ENCODE data around the gene EFNA5.
"Not testable (repeated sequence)": the region's sequence is repeated elsewhere in the genome, so short reads cannot be mapped to it uniquely, and the experiment has no call there.

The EFNA5 gene

GRCh38 chr5:107505763-107506534, 164.8 kb downstream of the EFNA5 start:
- peaks cover 11% of the 10 kb centered on the region; the same call in 1 of the 2 replicates for H3K36me3 ChIP-seq (ENCODE audit: insufficient read depth, low read length)
- no peak overlapping the region for H2AFZ ChIP-seq (ENCODE audit: low read length, unreplicated experiment)
- H3K4me1 ChIP-seq (ENCODE audit: control insufficient read depth, insufficient read depth, low read length, unreplicated experiment) = peaks cover 8% of the 10 kb centered on the region
- peaks cover 5% of the 10 kb centered on the region for H3K79me2 ChIP-seq (ENCODE audit: control insufficient read depth, insufficient read depth, low read length, unreplicated experiment)
- H3K4me3 ChIP-seq (ENCODE audit: low read depth, low read length) = no peak overlapping the region
- H3K27me3 ChIP-seq (ENCODE audit: insufficient read depth, low read length) = no peaks in the 10 kb centered on the region
- no peak overlapping the region for H3K27ac ChIP-seq (ENCODE audit: low read depth, low read length)

- Histone ChIP-seq H3K79me2 (ENCODE audit: control insufficient read depth, insufficient read depth, low read length, unreplicated experiment) (peaks cover 5% of the 10 kb centered on the region), H3K27ac (ENCODE audit: low read depth, low read length) (no peak overlapping the region), H2AFZ (ENCODE audit: low read length, unreplicated experiment) (no peak overlapping the region), H3K4me3 (ENCODE audit: low read depth, low read length) (no peak overlapping the region), H3K4me1 (ENCODE audit: control insufficient read depth, insufficient read depth, low read length, unreplicated experiment) (peaks cover 8% of the 10 kb centered on the region), H3K36me3 (ENCODE audit: insufficient read depth, low read length) (peaks cover 11% of the 10 kb centered on the region; the same call in 1 of the 2 replicates), H3K27me3 (ENCODE audit: insufficient read depth, low read length) (no peaks in the 10 kb centered on the region)
These were observed 166.3 kb downstream of the EFNA5 start for GRCh38 chr5:107504424-107504823.

- H3K4me3 ChIP-seq (ENCODE audit: low read depth, low read length) = no peak overlapping the region
- peaks cover 8% of the 10 kb centered on the region for H3K4me1 ChIP-seq (ENCODE audit: control insufficient read depth, insufficient read depth, low read length, unreplicated experiment)
- H3K27ac ChIP-seq (ENCODE audit: low read depth, low read length) = no peak overlapping the region
- H3K27me3 ChIP-seq (ENCODE audit: insufficient read depth, low read length) = no peaks in the 10 kb centered on the region
- H3K79me2 ChIP-seq (ENCODE audit: control insufficient read depth, insufficient read depth, low read length, unreplicated experiment) = peaks cover under 1% of the 10 kb centered on the region
- peaks cover 11% of the 10 kb centered on the region; the same call in 1 of the 2 replicates for H3K36me3 ChIP-seq (ENCODE audit: insufficient read depth, low read length)
- H2AFZ ChIP-seq (ENCODE audit: low read length, unreplicated experiment) = no peak overlapping the region
These were observed 168.1 kb downstream of the EFNA5 start for GRCh38 chr5:107502676-107503060.

- no peak overlapping the region for H2AFZ ChIP-seq (ENCODE audit: low read length, unreplicated experiment)
- H3K27ac ChIP-seq (ENCODE audit: low read depth, low read length) = no peak overlapping the region
These were observed 168.6 kb downstream of the EFNA5 start for GRCh38 chr5:107501965-107502675.

GRCh38 chr5:107500840-107501239, 169.9 kb downstream of the EFNA5 start:
- H3K4me1 ChIP-seq (ENCODE audit: control insufficient read depth, insufficient read depth, low read length, unreplicated experiment) = peaks cover 8% of the 10 kb centered on the region
- no peak overlapping the region for H3K27ac ChIP-seq (ENCODE audit: low read depth, low read length)
- no peak overlapping the region for H3K4me3 ChIP-seq (ENCODE audit: low read depth, low read length)
- no peak overlapping the region for H2AFZ ChIP-seq (ENCODE audit: low read length, unreplicated experiment)
- H3K27me3 ChIP-seq (ENCODE audit: insufficient read depth, low read length) = no peaks in the 10 kb centered on the region
- H3K36me3 ChIP-seq (ENCODE audit: insufficient read depth, low read length) = peaks cover 11% of the 10 kb centered on the region; the same call in 1 of the 2 replicates
- H3K79me2 ChIP-seq (ENCODE audit: control insufficient read depth, insufficient read depth, low read length, unreplicated experiment) = no peaks in the 10 kb centered on the region

More at GRCh38 chr5:107501965-107502675, 168.6 kb downstream of the EFNA5 start:
- Histone ChIP-seq H3K79me2 (ENCODE audit: control insufficient read depth, insufficient read depth, low read length, unreplicated experiment) (no peaks in the 10 kb centered on the region), H3K36me3 (ENCODE audit: insufficient read depth, low read length) (peaks cover 11% of the 10 kb centered on the region; the same call in 1 of the 2 replicates), H3K4me1 (ENCODE audit: control insufficient read depth, insufficient read depth, low read length, unreplicated experiment) (peaks cover 8% of the 10 kb centered on the region), H3K4me3 (ENCODE audit: low read depth, low read length) (no peak overlapping the region), H3K27me3 (ENCODE audit: insufficient read depth, low read length) (no peaks in the 10 kb centered on the region)

- H3K4me3 ChIP-seq (ENCODE audit: low read depth, low read length) = no peak overlapping the region
- H3K27ac ChIP-seq (ENCODE audit: low read depth, low read length) = no peak overlapping the region
- H3K79me2 ChIP-seq (ENCODE audit: control insufficient read depth, insufficient read depth, low read length, unreplicated experiment) = no peaks in the 10 kb centered on the region
- peaks cover 11% of the 10 kb centered on the region; the same call in 1 of the 2 replicates for H3K36me3 ChIP-seq (ENCODE audit: insufficient read depth, low read length)
- no peak overlapping the region for H2AFZ ChIP-seq (ENCODE audit: low read length, unreplicated experiment)
- H3K27me3 ChIP-seq (ENCODE audit: insufficient read depth, low read length) = no peaks in the 10 kb centered on the region
- peaks cover 8% of the 10 kb centered on the region for H3K4me1 ChIP-seq (ENCODE audit: control insufficient read depth, insufficient read depth, low read length, unreplicated experiment)
These were observed 170.4 kb downstream of the EFNA5 start for GRCh38 chr5:107500347-107500746.

- Histone ChIP-seq H3K27me3 (ENCODE audit: insufficient read depth, low read length) (no peaks in the 10 kb centered on the region), H3K27ac (ENCODE audit: low read depth, low read length) (no peak overlapping the region)
These were observed 171.0 kb downstream of the EFNA5 start for GRCh38 chr5:107499776-107500175.

GRCh38 chr5:107499237-107499636, 171.5 kb downstream of the EFNA5 start:
- Histone ChIP-seq H3K79me2 (ENCODE audit: control insufficient read depth, insufficient read depth, low read length, unreplicated experiment) (no peaks in the 10 kb centered on the region), H3K27me3 (ENCODE audit: insufficient read depth, low read length) (no peaks in the 10 kb centered on the region), H3K4me3 (ENCODE audit: low read depth, low read length) (no peak overlapping the region), H2AFZ (ENCODE audit: low read length, unreplicated experiment) (no peak overlapping the region), H3K4me1 (ENCODE audit: control insufficient read depth, insufficient read depth, low read length, unreplicated experiment) (peaks cover 8% of the 10 kb centered on the region), H3K36me3 (ENCODE audit: insufficient read depth, low read length) (peaks cover 11% of the 10 kb centered on the region; the same call in 1 of the 2 replicates), H3K27ac (ENCODE audit: low read depth, low read length) (no peak overlapping the region)

More at GRCh38 chr5:107499776-107500175, 171.0 kb downstream of the EFNA5 start:
- no peak overlapping the region for H2AFZ ChIP-seq (ENCODE audit: low read length, unreplicated experiment)
- H3K4me3 ChIP-seq (ENCODE audit: low read depth, low read length) = no peak overlapping the region
- peaks cover 11% of the 10 kb centered on the region; the same call in 1 of the 2 replicates for H3K36me3 ChIP-seq (ENCODE audit: insufficient read depth, low read length)
- H3K4me1 ChIP-seq (ENCODE audit: control insufficient read depth, insufficient read depth, low read length, unreplicated experiment) = peaks cover 8% of the 10 kb centered on the region
- no peaks in the 10 kb centered on the region for H3K79me2 ChIP-seq (ENCODE audit: control insufficient read depth, insufficient read depth, low read length, unreplicated experiment)

- Histone ChIP-seq H3K79me2 (ENCODE audit: control insufficient read depth, insufficient read depth, low read length, unreplicated experiment) (no peaks in the 10 kb centered on the region), H2AFZ (ENCODE audit: low read length, unreplicated experiment) (no peak overlapping the region), H3K4me3 (ENCODE audit: low read depth, low read length) (no peak overlapping the region), H3K27ac (ENCODE audit: low read depth, low read length) (no peak overlapping the region), H3K4me1 (ENCODE audit: control insufficient read depth, insufficient read depth, low read length, unreplicated experiment) (no peaks in the 10 kb centered on the region), H3K36me3 (ENCODE audit: insufficient read depth, low read length) (no peaks in the 10 kb centered on the region), H3K27me3 (ENCODE audit: insufficient read depth, low read length) (no peaks in the 10 kb centered on the region)
These were observed 174.3 kb downstream of the EFNA5 start for GRCh38 chr5:107496466-107496865.

GRCh38 chr5:107494129-107494528, 176.6 kb downstream of the EFNA5 start:
- H3K27ac ChIP-seq (ENCODE audit: low read depth, low read length); H3K4me3 ChIP-seq (ENCODE audit: low read depth, low read length); H3K4me1 ChIP-seq (ENCODE audit: control insufficient read depth, insufficient read depth, low read length, unreplicated experiment); H3K36me3 ChIP-seq (ENCODE audit: insufficient read depth, low read length); H3K27me3 ChIP-seq (ENCODE audit: insufficient read depth, low read length); H2AFZ ChIP-seq (ENCODE audit: low read length, unreplicated experiment); H3K79me2 ChIP-seq (ENCODE audit: control insufficient read depth, insufficient read depth, low read length, unreplicated experiment): not testable (repeated sequence)

All from ACC112 (cell line).